Measurements from ENCODE around the gene DRD4.

DRD4 gene

GRCh38 chr11:605286-606129 lies 31.6 kb upstream of the DRD4 start:
- Mint-ChIP-seq H3K27me3 (no peaks in the 10 kb centered on the region), H3K36me3 (ENCODE audit: low read depth) (peaks cover 100% of the 10 kb centered on the region), H3K9me3 (no peaks in the 10 kb centered on the region), H3K4me1 (ENCODE audit: low read depth) (no peaks in the 10 kb centered on the region), H3K4me3 (no peak overlapping the region), H3K27ac (no peak overlapping the region)
- intact Hi-C loops (cut with micrococcal nuclease), result no loop called here

GRCh38 chr11:606245-606644 lies 30.8 kb upstream of the DRD4 start:
- no peaks in the 10 kb centered on the region for H3K4me1 Mint-ChIP-seq (ENCODE audit: low read depth)
- H3K27ac Mint-ChIP-seq, result no peak overlapping the region
- no peaks in the 10 kb centered on the region for H3K9me3 Mint-ChIP-seq
- intact Hi-C loops (cut with micrococcal nuclease), result no loop called here
- no peaks in the 10 kb centered on the region for H3K27me3 Mint-ChIP-seq
- peaks cover 100% of the 10 kb centered on the region for H3K36me3 Mint-ChIP-seq (ENCODE audit: low read depth)
- H3K4me3 Mint-ChIP-seq, result no peak overlapping the region

- Mint-ChIP-seq H3K27ac (no peak overlapping the region), H3K36me3 (ENCODE audit: low read depth) (peaks cover 100% of the 10 kb centered on the region), H3K4me3 (no peak overlapping the region), H3K4me1 (ENCODE audit: low read depth) (peaks cover 3% of the 10 kb centered on the region), H3K27me3 (no peaks in the 10 kb centered on the region), H3K9me3 (no peaks in the 10 kb centered on the region)
- intact Hi-C loops (cut with micrococcal nuclease), result no loop called here
Measured at GRCh38 chr11:607020-607780, 29.9 kb upstream of the DRD4 start.

- Mint-ChIP-seq H3K27ac (peak overlapping the region; percentile 6), H3K4me3 (no peak overlapping the region), H3K36me3 (ENCODE audit: low read depth) (peaks cover 100% of the 10 kb centered on the region), H3K27me3 (no peaks in the 10 kb centered on the region), H3K4me1 (ENCODE audit: low read depth) (peaks cover 12% of the 10 kb centered on the region), H3K9me3 (no peaks in the 10 kb centered on the region)
- intact Hi-C loops (cut with micrococcal nuclease), result no loop called here
Measured at GRCh38 chr11:607971-608659, 29.0 kb upstream of the DRD4 start.

GRCh38 chr11:608791-609251 lies 28.2 kb upstream of the DRD4 start:
- Mint-ChIP-seq H3K27me3 (no peaks in the 10 kb centered on the region), H3K9me3 (no peaks in the 10 kb centered on the region), H3K4me3 (no peak overlapping the region), H3K4me1 (ENCODE audit: low read depth) (peaks cover 19% of the 10 kb centered on the region), H3K36me3 (ENCODE audit: low read depth) (peaks cover 100% of the 10 kb centered on the region), H3K27ac (peak overlapping the region; percentile 6)
- intact Hi-C loops (cut with micrococcal nuclease), result no loop called here

- peaks cover 100% of the 10 kb centered on the region for H3K36me3 Mint-ChIP-seq (ENCODE audit: low read depth)
- no peak overlapping the region for H3K27ac Mint-ChIP-seq
- peaks cover 25% of the 10 kb centered on the region for H3K4me1 Mint-ChIP-seq (ENCODE audit: low read depth)
- intact Hi-C loops (cut with micrococcal nuclease), result no loop called here
- no peak overlapping the region for H3K4me3 Mint-ChIP-seq
- H3K9me3 Mint-ChIP-seq, result no peaks in the 10 kb centered on the region
- no peaks in the 10 kb centered on the region for H3K27me3 Mint-ChIP-seq
Measured at GRCh38 chr11:609341-609811, 27.7 kb upstream of the DRD4 start.

- H3K9me3 Mint-ChIP-seq, result no peaks in the 10 kb centered on the region
- no peak overlapping the region for H3K4me3 Mint-ChIP-seq
- peak overlapping the region; percentile 39 for H3K27ac Mint-ChIP-seq
- H3K27me3 Mint-ChIP-seq, result no peaks in the 10 kb centered on the region
- H3K4me1 Mint-ChIP-seq (ENCODE audit: low read depth), result peaks cover 31% of the 10 kb centered on the region
- peaks cover 100% of the 10 kb centered on the region for H3K36me3 Mint-ChIP-seq (ENCODE audit: low read depth)
- intact Hi-C loops (cut with micrococcal nuclease), result no loop called here
Measured at GRCh38 chr11:610146-610801, 26.8 kb upstream of the DRD4 start.

GRCh38 chr11:611001-611996 lies 25.8 kb upstream of the DRD4 start:
- H3K4me1 Mint-ChIP-seq (ENCODE audit: low read depth), result peaks cover 33% of the 10 kb centered on the region
- intact Hi-C loops (cut with micrococcal nuclease), result no loop called here
- no peaks in the 10 kb centered on the region for H3K27me3 Mint-ChIP-seq
- H3K4me3 Mint-ChIP-seq, result no peak overlapping the region
- H3K36me3 Mint-ChIP-seq (ENCODE audit: low read depth), result peaks cover 94% of the 10 kb centered on the region
- no peaks in the 10 kb centered on the region for H3K9me3 Mint-ChIP-seq
- H3K27ac Mint-ChIP-seq, result peak overlapping the region; percentile 39

- peak overlapping the region; percentile 20 for H3K27ac Mint-ChIP-seq
- no peak overlapping the region for H3K4me3 Mint-ChIP-seq
- peaks cover 83% of the 10 kb centered on the region for H3K36me3 Mint-ChIP-seq (ENCODE audit: low read depth)
Measured at GRCh38 chr11:612201-612960, 24.7 kb upstream of the DRD4 start.

GRCh38 chr11:612961-613300 lies 24.1 kb upstream of the DRD4 start:
- Mint-ChIP-seq H3K4me1 (ENCODE audit: low read depth) (peaks cover 45% of the 10 kb centered on the region), H3K4me3 (no peak overlapping the region), H3K36me3 (ENCODE audit: low read depth) (peaks cover 81% of the 10 kb centered on the region), H3K27ac (peak overlapping the region; percentile 95), H3K9me3 (no peaks in the 10 kb centered on the region), H3K27me3 (no peaks in the 10 kb centered on the region)
- intact Hi-C loops (cut with micrococcal nuclease), result no loop called here

More at GRCh38 chr11:612201-612960, 24.7 kb upstream of the DRD4 start:
- H3K27me3 Mint-ChIP-seq, result no peaks in the 10 kb centered on the region
- H3K4me1 Mint-ChIP-seq (ENCODE audit: low read depth), result peaks cover 44% of the 10 kb centered on the region
- no peaks in the 10 kb centered on the region for H3K9me3 Mint-ChIP-seq
- intact Hi-C loops (cut with micrococcal nuclease), result no loop called here

GRCh38 chr11:613369-613968 lies 23.6 kb upstream of the DRD4 start:
- Mint-ChIP-seq H3K4me3 (peak overlapping the region; percentile 2), H3K27me3 (no peaks in the 10 kb centered on the region), H3K36me3 (ENCODE audit: low read depth) (peaks cover 81% of the 10 kb centered on the region), H3K27ac (peak overlapping the region; percentile 95), H3K4me1 (ENCODE audit: low read depth) (peaks cover 50% of the 10 kb centered on the region), H3K9me3 (no peaks in the 10 kb centered on the region)
- intact Hi-C loops (cut with micrococcal nuclease), result no loop called here

Measured in dendritic cell treated with granulocyte-macrophage colony-stimulating factor and Interleukin-4, amounts not matched to agents 40 ng/mL and 50 ng/mL, for 4 days (primary cell).